Measurements from ENCODE around the gene SURF1.

GRCh38 chr9:133405508-133406438 is 49.5 kb upstream of the SURF1 start:
- TF ChIP-seq, protein P1, sequence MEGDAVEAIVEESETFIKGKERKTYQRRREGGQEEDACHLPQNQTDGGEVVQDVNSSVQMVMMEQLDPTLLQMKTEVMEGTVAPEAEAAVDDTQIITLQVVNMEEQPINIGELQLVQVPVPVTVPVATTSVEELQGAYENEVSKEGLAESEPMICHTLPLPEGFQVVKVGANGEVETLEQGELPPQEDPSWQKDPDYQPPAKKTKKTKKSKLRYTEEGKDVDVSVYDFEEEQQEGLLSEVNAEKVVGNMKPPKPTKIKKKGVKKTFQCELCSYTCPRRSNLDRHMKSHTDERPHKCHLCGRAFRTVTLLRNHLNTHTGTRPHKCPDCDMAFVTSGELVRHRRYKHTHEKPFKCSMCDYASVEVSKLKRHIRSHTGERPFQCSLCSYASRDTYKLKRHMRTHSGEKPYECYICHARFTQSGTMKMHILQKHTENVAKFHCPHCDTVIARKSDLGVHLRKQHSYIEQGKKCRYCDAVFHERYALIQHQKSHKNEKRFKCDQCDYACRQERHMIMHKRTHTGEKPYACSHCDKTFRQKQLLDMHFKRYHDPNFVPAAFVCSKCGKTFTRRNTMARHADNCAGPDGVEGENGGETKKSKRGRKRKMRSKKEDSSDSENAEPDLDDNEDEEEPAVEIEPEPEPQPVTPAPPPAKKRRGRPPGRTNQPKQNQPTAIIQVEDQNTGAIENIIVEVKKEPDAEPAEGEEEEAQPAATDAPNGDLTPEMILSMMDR (IDR thresholded peaks at IDR 0.05; ENCODE audit: insufficient read depth, low read length), result no peak
- no peak for TF ChIP-seq REST (IDR thresholded peaks at IDR 0.05; ENCODE audit: insufficient replicate concordance, low read depth)
- no peak for TF ChIP-seq POLR2AphosphoS5 (IDR thresholded peaks at IDR 0.05; ENCODE audit: low read depth)

Data from HL-60 (cell line).